GM12873 (cell line): ENCODE measurements around the gene HBS1L.
A peak's percentile ranks its signal among the peaks of the same experiment; 100 is the strongest.

Source experiments
- CTCF ChIP-seq: IDR thresholded peaks from 2 replicates; pipeline ENCODE4 v1.5.1; 2012; ENCODE audit warnings: low read depth, mild to moderate bottlenecking, moderate library complexity, low read length, control low read depth; ENCODE audit not compliant: insufficient read depth; ENCODE audit errors: missing control alignments

The HBS1L gene

GRCh38 chr6:135087403-135087802 is 32.8 kb upstream of the HBS1L start:
- TF ChIP-seq CTCF, result peak; percentile 61

- TF ChIP-seq CTCF, result no peak
Observed at GRCh38 chr6:135086414-135086764, 31.8 kb upstream of the HBS1L start.

- no peak for TF ChIP-seq CTCF
Observed at GRCh38 chr6:135085700-135086413, 31.2 kb upstream of the HBS1L start.

GRCh38 chr6:135084916-135085269 is 30.3 kb upstream of the HBS1L start:
- TF ChIP-seq CTCF, result no peak

- no peak for TF ChIP-seq CTCF
Observed at GRCh38 chr6:135084001-135084915, 29.6 kb upstream of the HBS1L start.

- no peak for TF ChIP-seq CTCF
Observed at GRCh38 chr6:135081966-135082365, 27.3 kb upstream of the HBS1L start.

- peak; percentile 2 for TF ChIP-seq CTCF
Observed at GRCh38 chr6:135075018-135075417, 20.4 kb upstream of the HBS1L start.
